GM12801 (cell line): ENCODE measurements around the gene NOS1.

Experiments
- TF ChIP-seq, protein P1 (sequence below): IDR thresholded peaks from one replicate; pipeline ENCODE4 v1.5.1; 2011; ENCODE audit warnings: control low read depth; ENCODE audit not compliant: insufficient read length; ENCODE audit errors: extremely low read depth

Gene NOS1

DNA sequence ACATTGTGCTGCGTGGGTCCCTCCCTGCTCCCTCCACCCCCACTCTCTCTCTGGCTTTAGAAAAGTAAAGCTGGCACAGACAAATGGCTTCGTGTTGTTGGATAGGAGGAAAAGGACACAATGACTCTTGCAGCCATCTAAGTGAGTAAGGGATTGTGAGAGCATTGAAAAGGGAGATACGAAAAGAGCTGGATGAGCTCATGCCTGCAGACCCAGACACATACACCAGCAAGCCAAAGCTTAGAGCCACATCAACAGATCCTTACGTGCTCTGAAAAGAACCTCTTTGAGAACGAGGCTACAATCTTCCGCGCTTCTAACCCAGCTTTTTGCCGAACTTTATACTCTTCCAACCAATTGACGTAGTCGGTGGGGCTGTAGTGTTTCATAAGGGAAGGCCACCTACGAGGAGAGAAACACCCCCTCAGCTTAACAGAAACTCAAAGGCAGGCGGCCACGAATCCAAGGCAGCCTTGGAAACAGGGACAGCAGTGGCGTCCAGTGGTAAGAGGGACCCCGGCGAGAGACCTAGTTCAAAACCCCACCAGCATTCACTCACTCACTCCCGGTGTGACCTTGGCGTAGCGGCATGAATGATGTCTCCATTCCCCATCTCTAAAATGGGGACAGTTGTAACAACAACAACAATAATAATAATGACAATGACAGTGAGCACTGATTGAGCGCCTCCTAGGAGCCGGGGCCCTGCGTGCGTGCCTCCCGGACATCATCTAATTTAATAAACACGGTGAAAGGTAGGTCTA lies 172.3 kb downstream of the NOS1 start:
- TF ChIP-seq, protein P1, sequence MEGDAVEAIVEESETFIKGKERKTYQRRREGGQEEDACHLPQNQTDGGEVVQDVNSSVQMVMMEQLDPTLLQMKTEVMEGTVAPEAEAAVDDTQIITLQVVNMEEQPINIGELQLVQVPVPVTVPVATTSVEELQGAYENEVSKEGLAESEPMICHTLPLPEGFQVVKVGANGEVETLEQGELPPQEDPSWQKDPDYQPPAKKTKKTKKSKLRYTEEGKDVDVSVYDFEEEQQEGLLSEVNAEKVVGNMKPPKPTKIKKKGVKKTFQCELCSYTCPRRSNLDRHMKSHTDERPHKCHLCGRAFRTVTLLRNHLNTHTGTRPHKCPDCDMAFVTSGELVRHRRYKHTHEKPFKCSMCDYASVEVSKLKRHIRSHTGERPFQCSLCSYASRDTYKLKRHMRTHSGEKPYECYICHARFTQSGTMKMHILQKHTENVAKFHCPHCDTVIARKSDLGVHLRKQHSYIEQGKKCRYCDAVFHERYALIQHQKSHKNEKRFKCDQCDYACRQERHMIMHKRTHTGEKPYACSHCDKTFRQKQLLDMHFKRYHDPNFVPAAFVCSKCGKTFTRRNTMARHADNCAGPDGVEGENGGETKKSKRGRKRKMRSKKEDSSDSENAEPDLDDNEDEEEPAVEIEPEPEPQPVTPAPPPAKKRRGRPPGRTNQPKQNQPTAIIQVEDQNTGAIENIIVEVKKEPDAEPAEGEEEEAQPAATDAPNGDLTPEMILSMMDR: no peak

DNA sequence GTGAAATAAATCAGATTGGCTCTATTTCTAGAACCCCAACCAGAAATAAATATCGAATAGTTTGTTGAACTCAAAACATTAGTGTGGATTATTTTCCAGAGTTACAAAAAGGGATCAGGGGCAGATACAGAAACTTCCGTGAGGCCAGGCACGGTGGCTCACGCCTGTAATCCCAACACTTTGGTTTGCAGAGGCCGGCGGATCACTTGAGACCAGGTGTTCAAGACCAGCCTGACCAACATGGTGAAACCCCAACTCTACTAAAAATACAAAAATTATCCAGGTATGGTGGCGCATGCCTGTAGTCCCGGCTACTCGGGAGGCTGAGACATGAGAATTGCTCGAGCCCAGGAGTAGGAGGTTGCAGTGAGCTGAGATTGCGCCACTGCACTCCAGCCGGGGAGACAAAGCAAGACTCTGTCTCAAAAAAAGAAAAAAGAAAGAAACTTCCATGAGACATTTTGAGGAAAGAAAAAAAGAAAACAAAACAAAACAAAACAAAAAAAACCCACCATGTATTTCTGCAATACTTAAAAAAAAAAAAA lies 173.2 kb downstream of the NOS1 start:
- TF ChIP-seq, protein P1: no peak

DNA sequence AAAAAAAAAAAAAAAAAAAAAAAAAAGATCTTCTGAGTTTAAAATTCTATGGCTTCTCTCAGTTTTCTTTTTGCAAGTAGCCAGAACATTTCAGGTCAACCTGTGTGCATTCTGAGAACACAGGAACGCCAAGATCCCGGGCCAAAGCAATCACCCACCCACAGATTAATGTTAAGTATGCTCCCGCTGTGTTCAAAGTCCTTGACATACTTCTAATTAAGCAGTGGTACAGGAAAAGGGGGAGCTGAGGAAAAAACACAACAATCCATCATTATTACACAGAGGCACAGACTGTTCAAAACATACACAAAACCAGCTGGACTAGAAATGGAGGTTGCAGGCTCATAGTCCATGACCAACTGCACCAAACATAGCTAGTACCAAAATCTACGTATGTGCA lies 174.0 kb downstream of the NOS1 start:
- TF ChIP-seq, protein P1: no peak

DNA sequence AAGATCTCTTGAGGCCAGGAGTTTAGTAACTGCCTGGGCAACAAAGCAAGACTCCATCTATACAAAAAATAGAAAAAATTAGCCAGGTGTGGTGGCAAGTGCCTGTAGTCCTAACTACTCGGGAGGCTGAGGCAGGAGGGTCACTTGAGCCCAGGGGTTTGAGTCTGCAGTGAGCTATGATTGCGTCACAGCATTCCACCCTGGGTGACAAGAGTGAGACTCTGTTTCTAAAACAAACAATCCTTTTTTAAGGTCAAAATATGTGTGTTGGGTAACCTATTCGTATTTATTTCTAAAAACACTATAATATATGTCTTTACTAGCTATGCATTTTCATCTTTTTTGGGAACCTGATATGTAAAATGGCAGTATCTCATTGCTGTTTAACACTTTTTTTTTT lies 178.6 kb downstream of the NOS1 start:
- TF ChIP-seq, protein P1: no peak

DNA sequence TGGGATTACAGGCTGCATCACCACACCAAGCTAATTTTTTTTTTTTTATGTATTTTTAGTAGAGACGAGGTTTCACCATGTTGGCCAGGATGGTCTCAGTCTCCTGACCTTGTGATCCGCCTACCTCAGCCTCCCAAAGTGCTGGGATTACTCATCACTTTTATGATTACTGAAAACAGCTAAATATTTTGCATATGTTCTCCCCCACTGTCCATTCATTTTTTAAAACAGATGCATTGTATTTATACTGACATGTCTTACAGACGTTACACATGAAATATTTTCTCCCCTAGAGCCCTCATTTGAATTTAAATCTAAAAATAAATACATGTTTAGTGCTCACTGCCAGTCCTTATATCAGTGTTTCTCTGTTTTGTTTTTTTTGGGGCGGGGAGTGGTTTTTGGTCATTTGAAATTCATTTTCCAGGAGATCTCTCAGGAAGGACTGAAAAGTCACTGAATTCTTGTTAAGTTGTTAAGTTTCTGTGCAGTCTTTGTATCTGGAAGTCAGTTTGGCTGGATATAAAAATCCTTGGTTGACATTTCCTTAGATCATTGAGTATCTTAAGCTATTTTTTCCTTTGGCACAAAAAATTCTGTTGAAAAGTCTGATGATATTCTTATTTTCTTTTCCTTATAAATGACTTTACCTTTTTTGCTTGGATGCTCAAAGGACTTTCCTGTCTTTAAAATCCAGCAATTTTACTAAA lies 180.5 kb downstream of the NOS1 start:
- TF ChIP-seq, protein P1: no peak

DNA sequence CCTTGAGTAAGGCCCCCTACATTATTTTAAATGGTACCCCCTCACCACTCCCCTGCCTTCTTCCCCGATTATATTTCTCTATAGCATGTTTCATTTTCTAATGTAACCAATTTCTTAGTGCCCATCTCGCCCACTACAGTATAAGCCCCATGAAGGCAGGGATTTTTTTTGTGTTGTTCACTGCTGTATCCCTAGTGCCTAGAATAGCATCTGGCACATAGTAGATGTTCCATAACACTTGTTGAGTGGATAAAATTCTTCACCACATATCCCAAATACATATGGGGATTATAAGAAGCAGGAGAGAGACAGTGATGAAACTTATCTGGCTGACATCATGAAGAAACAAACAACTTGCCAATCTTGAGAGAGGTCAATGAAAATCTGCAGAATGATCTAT lies 182.7 kb downstream of the NOS1 start:
- TF ChIP-seq, protein P1: no peak

DNA sequence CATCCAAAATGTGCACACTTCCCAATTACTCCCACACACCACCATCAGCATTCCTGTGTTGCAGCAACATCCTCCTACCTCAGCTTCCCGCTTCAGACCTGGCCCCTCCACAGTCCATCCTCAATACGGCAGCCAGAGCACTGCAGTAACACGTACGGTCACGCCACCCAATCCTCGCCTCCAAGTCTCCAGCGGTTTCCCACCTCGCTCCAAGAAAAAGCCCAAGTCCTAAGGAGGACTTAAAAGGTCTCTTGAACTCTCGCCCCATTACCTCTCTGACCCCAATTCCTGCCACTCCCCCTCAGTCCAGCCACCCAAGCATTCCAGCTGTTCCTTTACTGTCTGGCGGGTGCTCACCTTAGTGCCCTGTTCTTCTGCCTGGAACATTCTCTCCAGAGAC lies 183.1 kb downstream of the NOS1 start:
- TF ChIP-seq, protein P1: no peak
